ENCODE results near the gene CCDC174.

CCDC174 gene

GRCh38 chr3:14663396-14664135 lies 12.0 kb downstream of the CCDC174 start:
- Mint-ChIP-seq H3K9me3 (no peaks in the 10 kb centered on the region), H3K36me3 (ENCODE audit: low read depth) (peaks cover 73% of the 10 kb centered on the region), H3K27ac (no peak overlapping the region), H3K4me3 (no peak overlapping the region), H3K27me3 (ENCODE audit: low read depth, poor library complexity) (peaks cover 2% of the 10 kb centered on the region), H3K4me1 (no peaks in the 10 kb centered on the region)
- no peak for TF ChIP-seq CTCF (IDR thresholded peaks at IDR 0.05)
- DNase-seq: no peak

- no peak for DNase-seq
- no peaks in the 10 kb centered on the region for H3K4me1 Mint-ChIP-seq
- peaks cover 2% of the 10 kb centered on the region for H3K27me3 Mint-ChIP-seq (ENCODE audit: low read depth, poor library complexity)
- no peak overlapping the region for H3K27ac Mint-ChIP-seq
- H3K4me3 Mint-ChIP-seq: no peak overlapping the region
- H3K36me3 Mint-ChIP-seq (ENCODE audit: low read depth): peaks cover 68% of the 10 kb centered on the region
- H3K9me3 Mint-ChIP-seq: no peaks in the 10 kb centered on the region
- TF ChIP-seq CTCF (IDR thresholded peaks at IDR 0.05): no peak
These were observed 12.6 kb downstream of the CCDC174 start for GRCh38 chr3:14664170-14664569.

- no peak overlapping the region for H3K27ac Mint-ChIP-seq
- peaks cover 39% of the 10 kb centered on the region for H3K36me3 Mint-ChIP-seq (ENCODE audit: low read depth)
- H3K4me1 Mint-ChIP-seq: no peaks in the 10 kb centered on the region
- no peak for DNase-seq
- peaks cover 6% of the 10 kb centered on the region for H3K27me3 Mint-ChIP-seq (ENCODE audit: low read depth, poor library complexity)
- no peak overlapping the region for H3K4me3 Mint-ChIP-seq
- no peaks in the 10 kb centered on the region for H3K9me3 Mint-ChIP-seq
- no peak for TF ChIP-seq CTCF (IDR thresholded peaks at IDR 0.05)
These were observed 21.0 kb downstream of the CCDC174 start for GRCh38 chr3:14672588-14672987.

GRCh38 chr3:14674841-14675240 lies 23.3 kb downstream of the CCDC174 start, which contains the start of gene C3orf20:
Gene C3orf20, plus strand, starts transcription at chr3:14675141. Its CDS starts 7,573 bp downstream, at chr3:14682714.
- H3K4me1 Mint-ChIP-seq: peaks cover 12% of the 10 kb centered on the region
- peaks cover 6% of the 10 kb centered on the region for H3K27me3 Mint-ChIP-seq (ENCODE audit: low read depth, poor library complexity)
- H3K27ac Mint-ChIP-seq: peak within 1 kb of the TSS; percentile 68
- TF ChIP-seq CTCF (IDR thresholded peaks at IDR 0.05): no peak
- H3K9me3 Mint-ChIP-seq: peaks cover 9% of the 10 kb centered on the region
- DNase-seq: no peak
- H3K4me3 Mint-ChIP-seq: no peak within 1 kb of the TSS
- peaks cover 28% of the 10 kb centered on the region for H3K36me3 Mint-ChIP-seq (ENCODE audit: low read depth)

GRCh38 chr3:14676881-14677280 lies 25.3 kb downstream of the CCDC174 start:
- no peak for DNase-seq
- peaks cover 17% of the 10 kb centered on the region for H3K36me3 Mint-ChIP-seq (ENCODE audit: low read depth)
- no peak overlapping the region for H3K27ac Mint-ChIP-seq
- H3K4me3 Mint-ChIP-seq: no peak overlapping the region
- no peak for TF ChIP-seq CTCF (IDR thresholded peaks at IDR 0.05)
- H3K27me3 Mint-ChIP-seq (ENCODE audit: low read depth, poor library complexity): peaks cover 10% of the 10 kb centered on the region
- peaks cover 24% of the 10 kb centered on the region for H3K9me3 Mint-ChIP-seq
- peaks cover 19% of the 10 kb centered on the region for H3K4me1 Mint-ChIP-seq

GRCh38 chr3:14678015-14678503 lies 26.5 kb downstream of the CCDC174 start:
- no peak for DNase-seq
- H3K27me3 Mint-ChIP-seq (ENCODE audit: low read depth, poor library complexity): peaks cover 10% of the 10 kb centered on the region
- no peak overlapping the region for H3K4me3 Mint-ChIP-seq
- H3K4me1 Mint-ChIP-seq: peaks cover 19% of the 10 kb centered on the region
- peak overlapping the region; percentile 43 for H3K27ac Mint-ChIP-seq
- peaks cover 9% of the 10 kb centered on the region for H3K36me3 Mint-ChIP-seq (ENCODE audit: low read depth)
- H3K9me3 Mint-ChIP-seq: peaks cover 24% of the 10 kb centered on the region
- no peak for TF ChIP-seq CTCF (IDR thresholded peaks at IDR 0.05)
